Endothelial cell of umbilical vein (primary cell): ENCODE data around the gene SFI1. TPM values are rescaled to one million over a fixed set of nuclear protein-coding genes. Genes with fewer than 3 reads are reported as not detected.

ENCODE experiments used
- BruUV-seq: library from RNA; stranded (reverse); fragments of 400-500 nt; replicated peaks from 2 replicates; lab custom pipeline; 2021; lab: Mats Ljungman, UMichigan
- CTCF ChIA-PET: fragments of 300-600, 350-600 bp; sonication (Branson Sonifier 250); formaldehyde crosslinking; loops from one replicate; lab custom pipeline; 2021; ENCODE audit warnings: antibody characterized with exemption, inconsistent platforms; lab: Charles Lee
- POLR2A ChIA-PET: fragments of 300-600, 350-600 bp; sonication (Branson Sonifier 250); formaldehyde crosslinking; loops from one replicate; lab custom pipeline; 2021; ENCODE audit warnings: antibody characterized with exemption, inconsistent platforms; lab: Charles Lee
- DNase-seq: peaks from one replicate; pipeline ENCODE4 v3.0.0-alpha.2; 2011; ENCODE audit warnings: low read depth, low spot score
- FAIRE-seq: peaks from 2 replicates; lab custom pipeline; 2011; peaks lifted over from hg19 to GRCh38; lab: Jason Lieb, UNC
- H2AFZ ChIP-seq: 2 replicates; pipeline ENCODE4 v1.6.0; 2012; ENCODE audit warnings: low read depth, low read length, control low read depth, inconsistent platforms
- H3K27ac ChIP-seq: 2 replicates; pipeline ENCODE4 v1.5.1; 2011; ENCODE audit warnings: low read depth, mild to moderate bottlenecking, control low read depth, low read length, moderate library complexity; ENCODE audit not compliant: insufficient read depth
- H3K27me3 ChIP-seq, 2 experiments: 2 replicates each; pipeline versions ENCODE4 v1.6.0 to v1.6.1; 2011; ENCODE audit warnings: low read length in 2 of 2, mixed read lengths in 1 of 2; ENCODE audit not compliant: control insufficient read depth in 2 of 2, insufficient read depth in 2 of 2
- H3K36me3 ChIP-seq, 2 experiments: 2 replicates in 1 of 2; 3 replicates in 1 of 2; pipeline ENCODE4 v1.5.1; 2011; ENCODE audit warnings: low read length in 2 of 2, mild to moderate bottlenecking in 1 of 2, moderate library complexity in 1 of 2; ENCODE audit not compliant: control insufficient read depth in 2 of 2, insufficient read depth in 2 of 2; ENCODE audit errors: extremely low read depth in 1 of 2
- H3K4me1 ChIP-seq: 3 replicates; pipeline ENCODE4 v1.5.1; 2011; ENCODE audit warnings: mild to moderate bottlenecking, low read length; ENCODE audit not compliant: control insufficient read depth, insufficient read depth; ENCODE audit errors: extremely low read depth
- H3K4me2 ChIP-seq: 2 replicates; pipeline ENCODE4 v1.6.1; 2011; ENCODE audit warnings: low read length, control low read depth, mixed read lengths; ENCODE audit not compliant: insufficient read depth
- H3K4me3 ChIP-seq, 3 experiments: fragments of 200-600 bp in 1 of 3; sonication (generic), shearing (Covaris generic) in 1 of 3; replicated peaks in 1 of 3; 2 replicates each; pipeline ENCODE4 v1.5.1; 2011 to 2016; ENCODE audit warnings: control low read depth in 3 of 3, low read length in 3 of 3, mild to moderate bottlenecking in 2 of 3, inconsistent platforms in 1 of 3, low read depth in 1 of 3, moderate library complexity in 1 of 3; ENCODE audit not compliant: insufficient read depth in 1 of 3
- H3K79me2 ChIP-seq: 2 replicates; pipeline ENCODE4 v1.6.0; 2012; ENCODE audit warnings: low read length, inconsistent platforms; ENCODE audit not compliant: control insufficient read depth, insufficient read depth
- H3K9ac ChIP-seq: replicated peaks from 2 replicates; pipeline ENCODE3; 2011; ENCODE audit warnings: low read length, control low read depth; ENCODE audit not compliant: insufficient read depth; ENCODE audit errors: extremely low read depth
- H3K9me1 ChIP-seq: replicated peaks from 3 replicates; pipeline ENCODE4 v1.6.0; 2011; ENCODE audit warnings: mild to moderate bottlenecking, low read length; ENCODE audit not compliant: control insufficient read depth, insufficient read depth; ENCODE audit errors: extremely low read depth
- H3K9me3 ChIP-seq: replicated peaks from 2 replicates; pipeline ENCODE4 v1.5.1; 2012; ENCODE audit warnings: low read length, inconsistent platforms; ENCODE audit not compliant: control insufficient read depth, insufficient read depth
- H4K20me1 ChIP-seq: replicated peaks from 2 replicates; pipeline ENCODE3; 2011; ENCODE audit warnings: mild to moderate bottlenecking, low read length; ENCODE audit not compliant: control insufficient read depth, insufficient read depth; ENCODE audit errors: extremely low read depth
- CTCF ChIP-seq, 2 donors: IDR thresholded peaks; 1 replicate in 1 of 2; 2 replicates in 1 of 2; pipeline ENCODE4 v1.5.1; 2011; ENCODE audit warnings: low read length in 2 of 2, mild to moderate bottlenecking in 2 of 2, moderate library complexity in 2 of 2, control low read depth in 1 of 2, inconsistent platforms in 1 of 2, low read depth in 1 of 2; ENCODE audit not compliant: insufficient read depth in 1 of 2; ENCODE audit errors: extremely low read depth in 1 of 2
- EZH2 ChIP-seq: IDR thresholded peaks from 2 replicates; pipeline ENCODE4 v1.6.1; 2012; ENCODE audit warnings: borderline replicate concordance, low read depth, mild to moderate bottlenecking, moderate library complexity, low read length, inconsistent platforms; ENCODE audit not compliant: severe bottlenecking
- FOS ChIP-seq: IDR thresholded peaks from 2 replicates; pipeline ENCODE4 v1.6.1; 2011; ENCODE audit warnings: mild to moderate bottlenecking, low read length, moderate library complexity, borderline replicate concordance; ENCODE audit not compliant: insufficient read depth
- GATA2 ChIP-seq: IDR thresholded peaks from 2 replicates; pipeline ENCODE4 v1.7.0; 2011; ENCODE audit warnings: low read depth, mild to moderate bottlenecking, moderate library complexity, mixed read lengths, low read length; ENCODE audit not compliant: insufficient read length, insufficient read depth
- JUN ChIP-seq: IDR thresholded peaks from 2 replicates; pipeline ENCODE4 v1.6.1; 2011; ENCODE audit warnings: borderline replicate concordance, low read depth; ENCODE audit not compliant: insufficient read length, insufficient read depth
- MAX ChIP-seq: IDR thresholded peaks from 2 replicates; pipeline ENCODE4 v1.6.1; 2011; ENCODE audit not compliant: insufficient read depth, insufficient read length
- MYC ChIP-seq: IDR thresholded peaks from one replicate; pipeline ENCODE4 v1.6.1; 2011; ENCODE audit warnings: mild to moderate bottlenecking, low read depth, low read length
- POLR2A ChIP-seq: IDR thresholded peaks from 2 replicates; pipeline ENCODE4 v1.6.1; 2012; ENCODE audit warnings: low read depth, mild to moderate bottlenecking, control low read depth, low read length
- POLR2AphosphoS5 ChIP-seq: IDR thresholded peaks from 2 replicates; pipeline ENCODE4 v1.6.1; 2012; ENCODE audit warnings: low read depth, mild to moderate bottlenecking, control low read depth, low read length, moderate library complexity; ENCODE audit not compliant: insufficient read depth
- dilution Hi-C: fragments of 300-500 bp; cut with MboI; formaldehyde crosslinking; loops from one replicate; pipeline ENCODE4 v1.15.0; 2019; ENCODE audit warnings: low sequenced_read_pairs; ENCODE audit not compliant: extremely low pct_ligation_motif_present
- intact Hi-C: fragments of 100-400 bp; cut with micrococcal nuclease; formaldehyde crosslinking; loops from one replicate; pipeline ENCODE4 v1.10.0; 2022
- polyA plus RNA-seq, 4 experiments: library from polyadenylated mRNA; depleted of rRNA in 3 of 4; stranded (reverse) in 3 of 4; unstranded in 1 of 4; fragments of >200 nt; gene quantifications; 2 replicates each; pipeline versions ENCODE4 v1.2.1 to v1.2.3, GENCODE V29; 2011 to 2012; ENCODE audit warnings: missing spikeins in 1 of 4
- total RNA-seq: library from RNA; stranded (reverse); gene quantifications from 2 replicates; pipeline ENCODE4 v1.2.3, GENCODE V29; 2021

SFI1 gene
- total and polyA plus RNA-seq, 2 donors (not counting 3 experiments of a cell fraction or from before 2014, with no cell fraction given), result 12.5 to 46.4 TPM

- intact Hi-C loops, result no loop called here
- H4K20me1 ChIP-seq, result no peaks in the 10 kb centered on the region
- H3K79me2 ChIP-seq, result no peaks in the 10 kb centered on the region
- H3K27ac ChIP-seq, result no peak overlapping the region
- no peak overlapping the region for H3K9ac ChIP-seq
- POLR2A ChIA-PET, result interaction anchor here (1.0 kb wide), 1 partner anchor 13 kb away, joined by 3 read pairs; no protein-coding TSS in a partner anchor
- no TSS peak for BruUV-seq
- H3K27me3 ChIP-seq, result no peaks in the 10 kb centered on the region
- dilution Hi-C loops, result no loop called here
- CTCF ChIA-PET, result interaction anchor here (0.6 to 2.4 kb wide), 4 partner anchors 15 to 163 kb away, joined by 3 to 8 read pairs (median 5); no protein-coding TSS in a partner anchor
- no peak overlapping the region for H3K4me3 ChIP-seq
- H3K36me3 ChIP-seq, result peaks cover 2 to 21% of the 10 kb centered on the region in 2 experiments
- no peaks in the 10 kb centered on the region for H3K9me3 ChIP-seq
- no peak for TF ChIP-seq JUN
- TF ChIP-seq MAX, result no peak
- no peak for TF ChIP-seq CTCF (IDR thresholded peaks at IDR 0.05; ENCODE audit: extremely low read depth in 1 of 2, insufficient read depth in 1 of 2, low read depth in 1 of 2, low read length in 2 of 2)
- TF ChIP-seq FOS, result no peak
- no peak for TF ChIP-seq POLR2A
- no peak for TF ChIP-seq GATA2
- no peak for TF ChIP-seq MYC
- no peak for TF ChIP-seq EZH2
- TF ChIP-seq POLR2AphosphoS5, result no peak
- FAIRE-seq (no peak), DNase-seq (no peak)
- H3K9me1 ChIP-seq, result no peaks in the 10 kb centered on the region
- H3K4me2 ChIP-seq, result no peak overlapping the region
- peaks cover 6% of the 10 kb centered on the region for H3K4me1 ChIP-seq
- H2AFZ ChIP-seq, result no peak overlapping the region
These were observed 118.6 kb downstream of the SFI1 start for GRCh38 chr22:31614781-31615490.
